ENCODE results near the gene SPRR5.

GRCh38 chr1:152932170-152932811, 14.7 kb upstream of the SPRR5 start:
- no peak for TF ChIP-seq ZNF324 (CRISPR knock-in tag; IDR thresholded peaks at IDR 0.05)
- TF ChIP-seq POLR2AphosphoS5 (IDR thresholded peaks at IDR 0.05; ENCODE audit: control insufficient read depth, insufficient read depth, low read depth, low read length): no peak

All from K562 (cell line).